Neutrophil (primary cell): ENCODE measurements around the gene IL18R1.

Experiments used
- H3K27ac ChIP-seq: fragments of 200-600 bp; sonication (generic); 2 replicates; pipeline ENCODE4 v1.5.1; 2016; ENCODE audit warnings: mild to moderate bottlenecking, moderate library complexity
- H3K27me3 ChIP-seq: fragments of 200-600 bp; sonication (generic); 2 replicates; pipeline ENCODE4 v1.6.0; 2016; ENCODE audit warnings: mild to moderate bottlenecking
- H3K36me3 ChIP-seq: fragments of 200-600 bp; sonication (generic); 2 replicates; pipeline ENCODE4 v1.5.1; 2017
- H3K4me1 ChIP-seq, 2 experiments: fragments of 200-600 bp in 1 of 2; sonication (generic) in 1 of 2; 1 replicate in 1 of 2; 2 replicates in 1 of 2; pipeline versions ENCODE4 v1.5.1 to v1.6.1; 2013 to 2016; ENCODE audit warnings: low read depth in 1 of 2, low read length in 1 of 2, mild to moderate bottlenecking in 1 of 2, moderate library complexity in 1 of 2; ENCODE audit not compliant: control insufficient read depth in 1 of 2, insufficient read depth in 1 of 2
- H3K4me3 ChIP-seq, 2 experiments: fragments of 200-600 bp in 1 of 2; sonication (generic) in 1 of 2; 1 replicate in 1 of 2; 2 replicates in 1 of 2; pipeline ENCODE4 v1.5.1; 2013 to 2016; ENCODE audit warnings: low read depth in 1 of 2, low read length in 1 of 2, mild to moderate bottlenecking in 1 of 2, moderate library complexity in 1 of 2
- H3K9me3 ChIP-seq: fragments of 200-600 bp; sonication (generic); 2 replicates; pipeline ENCODE4 v1.5.1; 2016
- TF ChIP-seq, protein P1 (sequence below): fragments of 200-600 bp; sonication (generic); IDR thresholded peaks from 2 replicates; pipeline ENCODE4 v1.5.1; 2016; ENCODE audit warnings: antibody characterized with exemption

IL18R1 gene

DNA sequence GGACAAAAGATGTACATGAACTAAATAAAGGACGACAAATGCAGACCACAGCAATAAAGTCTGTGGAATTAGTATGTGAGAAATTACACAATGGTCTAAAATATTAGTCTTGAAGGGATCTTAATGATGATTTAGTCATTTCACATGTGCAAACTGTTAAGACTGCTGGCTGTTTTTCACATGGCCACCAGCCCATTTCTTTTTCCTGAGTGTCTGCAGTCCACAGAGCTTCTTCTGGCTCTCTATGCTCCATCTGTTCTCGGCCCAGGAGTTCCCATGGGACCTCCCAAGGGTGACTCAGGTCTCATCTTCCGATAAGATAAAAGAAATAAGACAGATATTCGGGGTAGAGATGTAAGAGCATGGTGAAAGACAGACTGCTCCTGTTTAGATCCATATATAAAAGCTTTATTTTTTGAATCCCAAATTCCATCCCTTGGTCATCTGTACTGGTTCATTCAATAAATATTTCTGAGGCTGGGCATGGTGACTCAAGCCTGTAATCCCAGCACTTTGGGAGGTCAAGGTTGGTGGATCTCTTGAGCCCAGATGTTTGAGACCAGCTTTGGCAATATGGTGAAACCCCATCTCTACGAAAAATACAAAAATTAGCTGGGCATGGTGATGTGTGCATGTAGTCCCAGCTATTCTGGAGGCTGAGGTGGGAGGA, 24.1 kb upstream of the IL18R1 start:
- TF ChIP-seq, protein P1, sequence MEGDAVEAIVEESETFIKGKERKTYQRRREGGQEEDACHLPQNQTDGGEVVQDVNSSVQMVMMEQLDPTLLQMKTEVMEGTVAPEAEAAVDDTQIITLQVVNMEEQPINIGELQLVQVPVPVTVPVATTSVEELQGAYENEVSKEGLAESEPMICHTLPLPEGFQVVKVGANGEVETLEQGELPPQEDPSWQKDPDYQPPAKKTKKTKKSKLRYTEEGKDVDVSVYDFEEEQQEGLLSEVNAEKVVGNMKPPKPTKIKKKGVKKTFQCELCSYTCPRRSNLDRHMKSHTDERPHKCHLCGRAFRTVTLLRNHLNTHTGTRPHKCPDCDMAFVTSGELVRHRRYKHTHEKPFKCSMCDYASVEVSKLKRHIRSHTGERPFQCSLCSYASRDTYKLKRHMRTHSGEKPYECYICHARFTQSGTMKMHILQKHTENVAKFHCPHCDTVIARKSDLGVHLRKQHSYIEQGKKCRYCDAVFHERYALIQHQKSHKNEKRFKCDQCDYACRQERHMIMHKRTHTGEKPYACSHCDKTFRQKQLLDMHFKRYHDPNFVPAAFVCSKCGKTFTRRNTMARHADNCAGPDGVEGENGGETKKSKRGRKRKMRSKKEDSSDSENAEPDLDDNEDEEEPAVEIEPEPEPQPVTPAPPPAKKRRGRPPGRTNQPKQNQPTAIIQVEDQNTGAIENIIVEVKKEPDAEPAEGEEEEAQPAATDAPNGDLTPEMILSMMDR, result no peak
- H3K4me1 ChIP-seq, result no peaks in the 10 kb centered on the region
- peaks cover 9% of the 10 kb centered on the region for H3K27me3 ChIP-seq
- no peaks in the 10 kb centered on the region for H3K9me3 ChIP-seq
- no peak overlapping the region for H3K27ac ChIP-seq
- no peaks in the 10 kb centered on the region for H3K36me3 ChIP-seq
- H3K4me3 ChIP-seq, result no peak overlapping the region

- no peak overlapping the region for H3K4me3 ChIP-seq
- H3K27me3 ChIP-seq, result peaks cover 9% of the 10 kb centered on the region
- no peaks in the 10 kb centered on the region for H3K36me3 ChIP-seq
- TF ChIP-seq, protein P1, result no peak
- no peak overlapping the region for H3K27ac ChIP-seq
- peaks cover 0 to 3% of the 10 kb centered on the region in 2 experiments for H3K4me1 ChIP-seq
- H3K9me3 ChIP-seq, result no peaks in the 10 kb centered on the region
Observed at GRCh38 chr2:102334486-102334885, 21.1 kb upstream of the IL18R1 start.

DNA sequence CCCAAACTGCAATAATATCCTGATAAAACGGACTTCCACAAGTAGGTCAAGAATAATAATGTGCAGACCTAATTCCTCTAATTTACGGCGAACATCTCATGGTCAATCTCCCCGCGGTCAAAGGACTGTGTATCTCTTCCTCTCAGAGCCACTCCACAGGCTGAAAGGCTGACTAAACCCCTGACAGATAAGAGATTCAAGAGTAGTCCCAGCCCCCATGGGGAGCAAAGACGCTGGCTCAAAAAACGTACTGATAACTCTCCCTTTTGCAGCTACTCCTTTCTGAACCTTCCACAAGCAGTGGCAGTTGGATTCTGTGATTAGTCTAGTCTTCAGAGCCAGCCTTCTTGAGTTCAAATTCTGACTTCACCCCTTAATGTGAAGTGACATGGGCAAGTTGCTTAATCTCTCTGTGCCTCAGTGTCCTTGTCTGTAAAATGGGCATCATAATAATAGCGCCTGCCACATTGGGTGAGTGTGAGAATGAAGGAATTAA, 19.7 kb upstream of the IL18R1 start:
- H3K9me3 ChIP-seq, result no peaks in the 10 kb centered on the region
- peaks cover 9% of the 10 kb centered on the region for H3K27me3 ChIP-seq
- H3K4me1 ChIP-seq, result peaks cover 6 to 11% of the 10 kb centered on the region in 2 experiments
- H3K36me3 ChIP-seq, result no peaks in the 10 kb centered on the region
- TF ChIP-seq, protein P1, result no peak
- no peak overlapping the region for H3K4me3 ChIP-seq
- H3K27ac ChIP-seq, result no peak overlapping the region

DNA sequence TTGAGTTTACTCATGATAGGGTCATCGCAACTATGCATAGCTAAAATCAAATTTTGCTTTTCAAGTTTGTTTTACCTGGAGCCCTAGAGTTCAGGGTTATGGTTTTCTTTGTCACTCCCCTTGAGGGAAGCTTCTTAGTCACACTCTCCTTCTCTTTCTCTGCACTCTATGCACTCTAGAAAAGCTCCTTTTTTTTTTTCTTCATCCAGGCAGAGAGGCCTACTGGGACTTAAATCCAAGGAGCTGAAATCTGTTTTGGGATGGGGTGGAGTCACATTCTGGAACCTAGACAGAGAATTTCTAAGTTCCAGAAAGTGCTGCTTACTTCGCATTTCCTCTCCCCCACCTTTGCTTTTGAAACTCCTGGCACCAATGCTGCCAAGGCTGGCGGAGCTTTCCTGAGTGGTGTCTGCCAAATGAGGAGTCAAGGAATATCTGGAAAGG, 19.1 kb upstream of the IL18R1 start:
- Histone ChIP-seq H3K36me3 (no peaks in the 10 kb centered on the region), H3K9me3 (no peaks in the 10 kb centered on the region), H3K4me1 (peaks cover 12 to 16% of the 10 kb centered on the region in 2 experiments), H3K27me3 (peaks cover 9% of the 10 kb centered on the region), H3K4me3 (no peak overlapping the region), H3K27ac (no peak overlapping the region)
- TF ChIP-seq, protein P1, result no peak

GRCh38 chr2:102337012-102337411, 18.6 kb upstream of the IL18R1 start:
- no peak overlapping the region for H3K27ac ChIP-seq
- TF ChIP-seq, protein P1, result no peak
- no peak overlapping the region for H3K4me3 ChIP-seq
- H3K36me3 ChIP-seq, result no peaks in the 10 kb centered on the region
- H3K9me3 ChIP-seq, result no peaks in the 10 kb centered on the region
- peaks cover 12 to 17% of the 10 kb centered on the region in 2 experiments for H3K4me1 ChIP-seq
- peaks cover 9% of the 10 kb centered on the region for H3K27me3 ChIP-seq
